GM10248 (cell line): Measurements from ENCODE around the gene XPNPEP1.

ENCODE experiments used
- CTCF ChIA-PET: fragments of 300-600 bp; sonication (Branson Sonifier 250); formaldehyde crosslinking; extraction: SDS; loops from one replicate; lab custom pipeline; 2021; ENCODE audit warnings: antibody characterized with exemption; lab: Yijun Ruan, JAX
- POLR2A ChIA-PET: fragments of 350-650 bp; sonication (Branson Sonifier 250); formaldehyde crosslinking; extraction: SDS; loops from one replicate; lab custom pipeline; 2020; ENCODE audit warnings: antibody characterized with exemption; lab: Yijun Ruan, JAX
- DNase-seq: peaks from one replicate; pipeline ENCODE4 v3.0.0; 2012; ENCODE audit errors: extremely low spot score
- CTCF ChIP-seq: IDR thresholded peaks from 2 replicates; pipeline ENCODE4 v1.5.1; 2012; ENCODE audit warnings: mild to moderate bottlenecking, low read depth; ENCODE audit errors: extremely low read depth, missing control alignments, control extremely low read depth

The XPNPEP1 gene

GRCh38 chr10:109966961-109967738 is 43.8 kb upstream of the XPNPEP1 start:
- DNase-seq, result no peak
- CTCF ChIA-PET, result interaction anchor here (1.0 to 3.9 kb wide), 4 partner anchors 9 to 129 kb away, joined by 3 to 24 read pairs (median 8); no protein-coding TSS in a partner anchor
- POLR2A ChIA-PET, result no interaction called here
- TF ChIP-seq CTCF, result no peak

GRCh38 chr10:109964318-109964717 is 41.0 kb upstream of the XPNPEP1 start:
- ChIA-PET POLR2A (no interaction called here), CTCF (interaction anchor here (1.1 kb wide), 1 partner anchor 14 kb away, joined by 3 read pairs; no protein-coding TSS in a partner anchor)
- no peak for TF ChIP-seq CTCF
- DNase-seq, result no peak

GRCh38 chr10:109963439-109963838 is 40.1 kb upstream of the XPNPEP1 start:
- TF ChIP-seq CTCF, result no peak
- DNase-seq, result no peak
- ChIA-PET CTCF (interaction anchor here (0.9 to 1.1 kb wide), 2 partner anchors 15 to 19 kb away, joined by 3 read pairs; no protein-coding TSS in a partner anchor), POLR2A (no interaction called here)

- no peak for TF ChIP-seq CTCF
- ChIA-PET POLR2A (no interaction called here), CTCF (interaction anchor here (1.0 kb wide), 1 partner anchor 16 kb away, joined by 3 read pairs; no protein-coding TSS in a partner anchor)
- no peak for DNase-seq
These were observed 38.9 kb upstream of the XPNPEP1 start for GRCh38 chr10:109962247-109962646.

GRCh38 chr10:109961174-109962001 is 38.1 kb upstream of the XPNPEP1 start:
- no peak for DNase-seq
- no peak for TF ChIP-seq CTCF
- ChIA-PET POLR2A (no interaction called here), CTCF (interaction anchor here (1.0 to 1.7 kb wide), 2 partner anchors 15 to 18 kb away, joined by 3 to 5 read pairs; no protein-coding TSS in a partner anchor)

GRCh38 chr10:109960682-109961081 is 37.4 kb upstream of the XPNPEP1 start:
- CTCF ChIA-PET, result interaction anchor here (1.0 to 1.7 kb wide), 2 partner anchors 16 to 18 kb away, joined by 3 to 5 read pairs; no protein-coding TSS in a partner anchor
- no peak for TF ChIP-seq CTCF
- POLR2A ChIA-PET, result no interaction called here

More at GRCh38 chr10:109960682-109961081, 37.4 kb upstream of the XPNPEP1 start:
- no peak for DNase-seq
